NOMO-1 treated with DMSO at 0.1 percent for 48 hours (cell line): ENCODE results near the gene OR2T35.
"Not testable (repeated sequence)": the region's sequence is repeated elsewhere in the genome, so short reads cannot be mapped to it uniquely, and the experiment has no call there.

ENCODE experiments used
- DNase-seq: peaks from one replicate; lab custom pipeline; 2025; ENCODE audit not compliant: unreplicated experiment; lab: John Stamatoyannopoulos, UW

Gene OR2T35

GRCh38 chr1:248645178-248645577, at the start of gene OR2T35:
Gene OR2T35 (minus strand): TSS chr1:248645278. CDS start chr1:248639258, 6,020 bp downstream.
- DNase-seq: not testable (repeated sequence)

DNA sequence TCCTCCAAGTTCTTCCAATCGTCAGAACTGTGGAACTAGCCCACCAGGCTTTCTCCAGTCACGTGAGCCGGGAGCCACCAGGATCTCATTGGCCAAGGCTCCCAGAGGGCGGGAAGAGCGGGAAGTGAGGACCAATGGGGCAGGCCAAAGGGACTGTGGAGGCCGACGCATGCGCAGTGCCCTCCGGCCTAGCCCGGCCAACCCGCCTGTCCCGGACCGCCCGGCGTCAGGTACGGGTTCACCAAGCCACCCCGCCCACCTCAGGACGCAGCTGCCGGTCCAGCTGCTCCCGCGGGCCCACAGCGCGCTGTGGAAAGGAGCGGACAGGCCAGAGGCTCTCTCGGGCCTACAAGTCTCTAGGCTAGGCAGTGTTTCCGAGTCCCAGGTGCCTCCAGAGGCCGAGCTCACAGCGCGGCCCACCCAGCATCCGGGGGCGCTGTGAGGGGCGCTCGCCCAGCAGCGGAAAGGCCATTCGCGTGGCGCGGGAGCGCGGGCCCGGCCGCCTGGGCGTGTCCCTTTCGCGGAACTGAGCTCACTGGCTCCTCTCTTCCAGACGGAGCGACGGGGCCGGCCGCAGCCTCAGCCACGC, 46.6 kb upstream of the OR2T35 start:
- DNase-seq: no peak

GRCh38 chr1:248688527-248689298, 43.6 kb upstream of the OR2T35 start:
- DNase-seq: no peak

DNA sequence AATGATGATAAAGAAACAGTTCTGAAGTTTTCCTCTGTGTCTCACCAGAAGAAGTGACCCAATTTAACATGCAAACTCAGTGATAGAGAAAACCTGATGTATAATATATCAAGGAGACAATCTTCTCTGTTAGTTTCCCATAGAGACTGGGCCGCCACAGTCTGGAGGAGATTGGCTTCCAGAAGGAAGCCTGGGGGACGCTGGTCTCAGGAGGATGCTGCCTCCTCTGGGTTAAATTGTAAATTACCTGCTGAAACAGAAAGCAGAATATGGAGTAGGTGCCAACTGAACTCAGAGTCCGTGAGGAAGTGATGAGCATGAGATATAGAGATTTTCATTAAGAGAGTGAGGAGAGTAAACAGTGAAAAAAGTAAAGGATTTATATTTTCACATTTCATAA, 41.7 kb upstream of the OR2T35 start:
- peak; percentile 18 for DNase-seq

DNA sequence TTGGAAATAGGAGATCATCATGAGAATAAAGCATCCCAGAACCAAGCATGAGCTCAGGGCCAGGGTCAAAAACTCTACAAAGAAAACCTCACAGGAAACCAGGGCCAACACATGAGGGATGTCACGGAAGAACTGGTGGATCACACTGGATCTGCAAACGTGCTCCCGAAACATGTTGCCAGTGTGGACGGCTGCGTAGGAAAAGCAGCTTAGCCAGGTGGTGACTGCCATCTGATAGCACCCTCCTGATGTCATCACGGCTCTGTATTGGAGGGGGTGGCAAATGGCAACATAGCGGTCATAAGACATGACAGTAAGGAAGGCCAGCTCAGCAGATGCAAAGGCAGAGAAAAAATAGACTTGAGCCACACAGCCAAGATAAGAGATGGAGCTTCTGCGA, 36.6 kb upstream of the OR2T35 start:
- no peak for DNase-seq

DNA sequence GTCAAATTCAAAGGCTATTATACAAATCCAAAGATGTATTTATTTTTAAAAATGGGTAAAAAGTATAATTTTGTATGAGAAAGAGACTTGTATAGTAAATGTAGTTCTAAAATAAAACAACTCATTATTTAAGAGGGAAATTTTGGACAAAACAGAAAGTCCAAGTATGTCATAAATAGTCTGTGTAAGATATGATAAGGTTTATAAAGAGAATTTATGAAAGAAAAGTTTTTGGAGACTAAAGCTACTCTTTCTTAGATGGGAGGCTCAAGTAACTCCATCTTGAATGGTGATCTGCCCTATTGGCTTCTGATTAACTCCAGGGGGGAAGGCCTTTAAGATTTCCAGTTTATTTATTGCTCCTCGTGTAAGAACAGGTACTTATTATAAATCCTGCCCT, 24.9 kb upstream of the OR2T35 start:
- no peak for DNase-seq

DNA sequence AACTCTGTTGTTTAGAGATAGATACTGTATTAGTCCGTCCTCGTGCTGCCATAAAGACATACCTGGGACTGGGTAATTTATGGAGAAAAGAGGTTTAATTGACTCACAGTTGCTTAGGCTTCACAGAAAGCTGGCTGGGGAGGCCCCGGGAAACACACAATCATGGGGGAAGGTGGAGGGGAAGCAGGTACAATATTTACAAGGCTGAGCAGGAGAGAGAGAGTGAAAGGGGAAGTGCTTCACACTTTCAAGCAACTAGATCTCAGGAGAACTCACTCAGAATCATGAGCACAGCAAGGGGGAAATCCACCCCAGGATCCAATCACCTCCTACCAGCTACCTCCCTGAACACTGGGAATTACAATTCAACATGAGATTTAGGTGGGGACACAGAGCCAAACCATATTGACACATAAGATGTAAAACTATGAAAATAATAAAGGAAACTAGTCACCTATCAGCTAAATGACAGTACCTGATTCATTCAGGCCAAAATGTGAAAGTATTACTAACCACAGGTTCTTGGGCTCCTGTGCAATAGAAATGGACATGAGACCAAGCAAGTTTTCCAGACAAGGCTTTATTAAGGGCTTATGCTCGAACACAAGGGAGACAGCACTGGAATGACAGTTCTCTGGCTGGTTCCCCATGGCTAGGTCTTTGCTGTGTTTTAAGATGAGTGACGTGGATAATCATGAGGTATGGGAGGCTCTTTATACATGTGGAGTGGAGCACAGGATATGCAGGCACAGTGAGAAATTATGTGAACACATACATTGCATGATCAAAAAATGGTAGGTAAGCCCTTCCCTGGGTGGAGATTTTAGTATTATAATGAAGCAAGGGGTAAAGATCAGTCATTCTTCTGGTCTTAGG, 18.6 kb upstream of the OR2T35 start:
- peak; percentile 30 for DNase-seq

DNA sequence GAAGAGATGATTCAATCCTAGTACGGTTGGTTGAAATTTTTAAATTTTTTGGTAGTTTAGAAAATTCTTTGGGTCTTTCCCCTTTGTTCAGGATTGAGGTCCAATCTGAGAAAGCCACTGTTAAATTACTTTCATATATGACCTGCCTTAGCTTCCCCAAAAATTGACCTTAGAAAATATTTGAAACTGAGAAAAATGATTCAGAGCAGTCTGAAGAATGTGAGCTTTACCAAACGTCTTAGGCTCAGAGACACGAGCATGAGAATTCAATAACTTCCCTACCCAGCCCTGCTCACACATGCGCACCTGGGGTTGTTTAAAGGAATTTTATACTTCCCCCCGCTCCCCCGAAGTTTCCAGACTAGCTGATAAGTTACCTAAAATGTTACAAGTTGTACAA, 11.7 kb upstream of the OR2T35 start:
- not testable (repeated sequence) for DNase-seq

- not testable (repeated sequence) for DNase-seq
Observed at GRCh38 chr1:248655354-248655753, 10.3 kb upstream of the OR2T35 start, which contains the start of gene OR2T27. Gene OR2T27 (minus strand): TSS chr1:248655528. CDS start chr1:248650884, 4,644 bp downstream.

GRCh38 chr1:248648770-248649536, 3.9 kb upstream of the OR2T35 start:
- not testable (repeated sequence) for DNase-seq

DNA sequence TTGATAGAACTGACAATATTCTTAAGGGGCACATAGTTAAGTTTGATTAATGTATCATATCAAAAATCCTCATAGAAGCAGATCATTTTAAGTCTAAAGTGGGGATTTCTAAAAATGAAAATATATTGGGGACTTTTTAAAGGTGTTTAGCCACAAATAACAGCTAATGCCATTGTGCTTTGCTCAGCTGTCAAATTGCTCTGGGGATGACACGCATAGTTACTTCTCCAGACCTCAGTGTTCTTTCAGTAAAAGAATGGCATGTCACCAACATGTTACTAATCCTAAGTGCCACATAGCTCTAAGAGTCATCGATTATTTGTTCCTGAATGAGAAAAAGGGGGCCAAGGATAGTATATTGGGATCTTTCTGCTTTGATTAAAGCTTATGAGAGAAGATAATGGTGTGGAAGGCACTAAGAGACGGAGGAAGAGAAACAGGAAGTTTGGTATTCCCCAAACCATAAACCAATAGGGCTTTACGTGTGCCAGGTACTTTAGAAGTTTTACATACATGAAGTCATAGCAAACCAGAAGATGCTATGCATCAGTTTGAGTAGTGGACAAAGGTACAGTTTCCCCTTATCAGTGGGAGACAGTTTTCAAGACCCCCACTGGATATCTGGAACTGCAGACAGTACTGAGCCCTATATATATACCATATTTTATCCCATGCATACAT, 2.0 kb downstream of the OR2T35 start:
- not testable (repeated sequence) for DNase-seq

DNA sequence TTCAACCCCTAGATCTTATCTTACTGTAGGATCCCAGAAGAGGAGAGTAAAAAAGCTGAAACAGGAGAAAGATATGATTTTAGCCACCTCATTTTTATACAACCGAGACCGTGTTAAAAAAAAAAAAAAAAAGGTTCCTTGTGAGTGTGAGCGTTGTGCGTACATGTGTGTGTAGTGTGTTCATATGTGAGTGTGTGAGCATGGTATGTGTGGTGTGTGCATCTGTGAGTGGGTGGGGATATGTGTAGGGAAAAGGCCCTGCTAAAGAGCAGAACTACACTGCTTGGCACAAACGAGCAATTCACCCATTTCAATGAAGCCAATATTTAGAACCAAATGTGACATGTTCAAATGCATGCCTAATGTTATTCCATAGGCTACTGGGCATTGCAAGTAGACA, 3.5 kb downstream of the OR2T35 start:
- DNase-seq: not testable (repeated sequence)

- DNase-seq: not testable (repeated sequence)
Observed at GRCh38 chr1:248640906-248641305, 4.2 kb downstream of the OR2T35 start.

GRCh38 chr1:248639652-248640051, 5.4 kb downstream of the OR2T35 start:
- not testable (repeated sequence) for DNase-seq

DNA sequence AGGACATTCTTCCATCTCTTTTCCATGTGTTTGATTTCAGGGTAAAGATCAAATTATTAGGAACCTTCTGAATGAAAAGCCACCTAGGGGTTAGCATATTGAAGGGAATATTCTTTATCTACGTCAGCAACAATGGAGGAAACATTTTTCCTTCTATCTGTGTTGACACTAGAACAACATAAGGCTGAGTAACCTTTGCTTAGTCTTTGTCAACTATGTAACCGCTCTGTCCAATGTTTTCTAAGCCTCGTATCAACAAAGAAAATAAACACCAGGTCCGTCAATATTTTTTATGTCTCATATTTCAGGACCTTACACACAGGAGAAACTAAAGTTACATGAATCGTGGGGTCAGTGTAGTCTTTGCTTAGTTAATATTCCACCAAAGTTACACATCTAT, 8.5 kb downstream of the OR2T35 start:
- DNase-seq: not testable (repeated sequence)

DNA sequence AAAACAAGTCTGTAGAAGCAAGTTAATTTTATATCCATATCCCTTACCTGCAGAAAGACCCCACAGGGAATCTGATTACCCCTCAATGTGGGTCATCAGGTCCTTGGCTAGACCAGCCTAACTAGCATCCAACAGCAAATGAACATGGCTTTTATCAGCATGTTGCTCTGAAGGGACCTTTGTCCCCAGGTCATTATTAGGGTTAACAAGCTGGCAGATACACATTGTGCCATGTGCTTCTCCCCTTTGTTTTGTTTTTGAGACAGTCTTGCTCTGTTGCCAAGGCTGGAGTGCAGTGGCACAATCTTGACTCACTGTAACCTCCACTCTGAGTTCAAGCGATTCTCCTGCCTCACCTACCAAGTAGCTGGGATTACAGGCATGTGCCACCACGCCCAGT, 10.1 kb downstream of the OR2T35 start, which contains the start of gene OR2T11:
Gene OR2T11, minus strand, starts transcription at position 101 of the 400 bp plus-strand sequence. CDS start 7,963 bp downstream, outside the sequence.
- DNase-seq: not testable (repeated sequence)

- peak; percentile 45 for DNase-seq
Observed at GRCh38 chr1:248631354-248632008, 13.6 kb downstream of the OR2T35 start.

GRCh38 chr1:248630551-248630950, 14.5 kb downstream of the OR2T35 start:
- DNase-seq: no peak
